Measurements from ENCODE around the gene NRXN2. TPM values are rescaled to one million over a fixed set of nuclear protein-coding genes. Genes with fewer than 3 reads are reported as not detected.

The NRXN2 gene
- total and polyA plus RNA-seq, 3 experiments from 2014 or later = 0.55 to 0.75 TPM; not detected in 1

DNA sequence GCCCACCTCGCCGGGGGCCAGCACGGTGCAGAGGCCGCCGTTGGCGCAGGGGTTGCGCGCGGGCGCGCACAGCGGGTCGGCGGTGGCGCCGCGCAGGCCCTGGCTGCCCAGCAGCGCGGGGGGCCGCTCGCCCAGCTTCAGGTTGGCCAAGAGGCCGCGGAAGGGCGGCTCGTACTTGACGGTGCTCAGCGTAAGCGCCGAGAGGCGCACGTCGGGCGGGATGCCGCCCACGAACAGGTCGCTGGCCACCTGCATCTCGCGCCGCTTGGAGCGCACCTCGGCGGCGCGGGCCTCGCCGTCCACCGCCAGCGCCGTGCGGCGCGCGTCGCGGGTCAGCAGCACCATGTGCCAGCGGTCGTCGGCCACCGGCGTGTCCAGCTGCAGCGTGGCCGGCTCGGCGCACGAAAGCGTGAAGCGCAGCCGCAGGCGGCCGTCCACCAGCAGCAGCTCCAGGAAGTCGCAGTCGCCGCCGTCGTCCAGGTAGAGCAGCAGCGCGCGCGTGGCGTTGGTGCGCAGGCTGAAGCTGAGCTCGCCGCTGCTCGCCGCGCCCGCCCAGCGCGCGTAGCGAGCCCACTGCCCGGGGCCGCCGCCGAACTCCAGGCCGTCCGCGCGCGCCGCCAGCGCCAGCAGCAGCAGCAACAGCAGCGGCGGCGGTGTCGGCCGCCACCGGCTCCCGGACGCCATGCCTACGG, 9.8 kb downstream of the NRXN2 start:
- H3K4me1 Mint-ChIP-seq = peaks cover 5 to 24% (median 17%) of the 10 kb centered on the region in 3 donors
- Histone ChIP-seq H3K27me3 (ENCODE audit: insufficient read depth, low read length, poor library complexity, severe bottlenecking) (peaks cover 56% of the 10 kb centered on the region), H3K27ac (ENCODE audit: low read depth, low read length) (no peak overlapping the region), H3K4me3 (ENCODE audit: low read length) (no peak overlapping the region), H3K4me1 (ENCODE audit: insufficient read depth, low read length) (peaks cover 8% of the 10 kb centered on the region), H3K9me3 (ENCODE audit: low read length) (no peaks in the 10 kb centered on the region), H3K36me3 (ENCODE audit: insufficient read depth, low read length) (no peaks in the 10 kb centered on the region)
- H3K9me3 Mint-ChIP-seq = peaks cover 0 to 3% (median 0%) of the 10 kb centered on the region in 5 donors
- no peak overlapping the region for H3K4me3 Mint-ChIP-seq
- ChIA-PET POLR2A (interaction anchor here (1.0 kb wide), 1 partner anchor 31 kb away, joined by 3 read pairs; the partner anchor contains the start of gene RASGRP2), CTCF (interaction anchor here (1.0 kb wide), 1 partner anchor 9 kb away, joined by 4 read pairs; no protein-coding TSS in a partner anchor)
- DNase-seq = no peak
- no peak overlapping the region for H3K27ac Mint-ChIP-seq
- H3K27me3 Mint-ChIP-seq = peaks cover 59 to 80% of the 10 kb centered on the region in 2 donors
- H3K36me3 Mint-ChIP-seq = peaks cover 0 to 2% (median 0%) of the 10 kb centered on the region in 3 donors

DNA sequence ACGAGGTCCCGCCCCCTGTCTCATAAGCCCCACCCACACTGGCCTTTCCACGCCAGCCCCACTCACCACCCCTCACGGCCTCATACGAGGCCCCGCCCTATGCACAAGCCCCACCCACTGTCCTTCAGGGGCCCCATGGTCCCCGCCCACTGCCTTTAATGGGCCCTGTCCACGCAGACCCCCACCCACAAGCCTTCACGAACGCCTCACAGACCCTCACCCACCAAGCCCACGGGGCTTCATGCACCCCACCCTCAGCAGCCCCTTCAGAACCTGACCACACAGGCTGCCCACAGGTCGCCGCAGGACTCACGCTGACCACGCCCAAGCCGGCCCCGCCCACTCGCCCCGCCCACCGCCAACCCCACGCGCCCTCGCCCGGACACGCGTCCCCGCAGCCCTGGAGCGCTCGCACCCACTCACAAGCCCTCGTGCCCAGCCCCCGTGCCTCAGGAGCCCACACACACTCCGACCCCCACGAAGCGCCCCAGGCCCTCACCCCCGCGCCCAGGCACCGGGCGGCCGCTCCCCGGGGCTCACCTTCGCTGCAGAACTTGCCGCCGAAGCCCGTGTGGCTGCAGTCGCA, 10.5 kb downstream of the NRXN2 start:
- peaks cover 0 to 3% (median 0%) of the 10 kb centered on the region in 5 donors for H3K9me3 Mint-ChIP-seq
- H3K4me3 Mint-ChIP-seq = peak overlapping the region in 5 of 7 donors; percentile 20 to 62 (median 39)
- POLR2A ChIA-PET = interaction anchor here (1.0 kb wide), 1 partner anchor 31 kb away, joined by 3 read pairs; the partner anchor contains the start of gene RASGRP2

DNA sequence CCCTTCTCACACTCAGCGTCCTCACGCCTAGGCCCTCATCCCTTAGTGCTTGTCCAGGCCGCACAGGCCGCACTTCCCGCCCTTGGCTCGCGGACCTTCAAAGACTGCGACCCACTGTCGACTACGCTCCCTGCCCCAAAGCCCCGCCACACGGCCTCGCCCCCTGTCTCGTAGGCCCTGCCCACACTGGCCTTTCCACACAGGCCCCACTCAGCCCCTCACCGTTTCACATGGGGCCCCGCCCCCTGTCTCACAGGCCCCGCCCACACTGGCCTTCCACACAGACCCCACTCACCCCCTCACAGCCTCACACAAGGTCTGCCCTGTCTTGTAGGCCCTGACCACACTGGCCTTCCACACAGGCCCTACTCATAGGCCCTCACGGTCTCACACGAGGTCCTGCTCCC, 11.0 kb downstream of the NRXN2 start:
- H3K4me1 Mint-ChIP-seq = peaks cover 5 to 24% (median 17%) of the 10 kb centered on the region in 3 donors
- no peaks in the 10 kb centered on the region for H3K9me3 ChIP-seq (ENCODE audit: low read length)
- H3K4me1 ChIP-seq (ENCODE audit: insufficient read depth, low read length) = peaks cover 8% of the 10 kb centered on the region
- DNase-seq = no peak
- H3K4me3 ChIP-seq (ENCODE audit: low read length) = no peak overlapping the region
- peaks cover 0 to 2% (median 0%) of the 10 kb centered on the region in 3 donors for H3K36me3 Mint-ChIP-seq
- peaks cover 52 to 76% of the 10 kb centered on the region in 2 donors for H3K27me3 Mint-ChIP-seq
- H3K36me3 ChIP-seq (ENCODE audit: insufficient read depth, low read length) = no peaks in the 10 kb centered on the region
- no peak overlapping the region for H3K27ac Mint-ChIP-seq
- no peak overlapping the region for H3K27ac ChIP-seq (ENCODE audit: low read depth, low read length)
- ChIA-PET CTCF (no interaction called here), POLR2A (no interaction called here)
- peaks cover 0 to 3% (median 0%) of the 10 kb centered on the region in 5 donors for H3K9me3 Mint-ChIP-seq
- H3K4me3 Mint-ChIP-seq = peak overlapping the region in 4 of 7 donors; percentile 20 to 45 (median 36)
- H3K27me3 ChIP-seq (ENCODE audit: insufficient read depth, low read length, poor library complexity, severe bottlenecking) = peaks cover 45% of the 10 kb centered on the region

More for the DNA sequence above, 10.5 kb downstream of the NRXN2 start:
- Histone ChIP-seq H3K4me3 (ENCODE audit: low read length) (no peak overlapping the region), H3K27me3 (ENCODE audit: insufficient read depth, low read length, poor library complexity, severe bottlenecking) (peaks cover 51% of the 10 kb centered on the region), H3K9me3 (ENCODE audit: low read length) (no peaks in the 10 kb centered on the region), H3K27ac (ENCODE audit: low read depth, low read length) (no peak overlapping the region), H3K4me1 (ENCODE audit: insufficient read depth, low read length) (peaks cover 8% of the 10 kb centered on the region), H3K36me3 (ENCODE audit: insufficient read depth, low read length) (no peaks in the 10 kb centered on the region)
- CTCF ChIA-PET = interaction anchor here (1.0 kb wide), 1 partner anchor 9 kb away, joined by 4 read pairs; no protein-coding TSS in a partner anchor
- Mint-ChIP-seq H3K36me3 (peaks cover 0 to 2% (median 0%) of the 10 kb centered on the region in 3 donors), H3K4me1 (peaks cover 5 to 24% (median 17%) of the 10 kb centered on the region in 3 donors), H3K27me3 (peaks cover 57 to 79% of the 10 kb centered on the region in 2 donors), H3K27ac (peak overlapping the region in 1 of 8 donors; percentile 81)
- no peak for DNase-seq

DNA sequence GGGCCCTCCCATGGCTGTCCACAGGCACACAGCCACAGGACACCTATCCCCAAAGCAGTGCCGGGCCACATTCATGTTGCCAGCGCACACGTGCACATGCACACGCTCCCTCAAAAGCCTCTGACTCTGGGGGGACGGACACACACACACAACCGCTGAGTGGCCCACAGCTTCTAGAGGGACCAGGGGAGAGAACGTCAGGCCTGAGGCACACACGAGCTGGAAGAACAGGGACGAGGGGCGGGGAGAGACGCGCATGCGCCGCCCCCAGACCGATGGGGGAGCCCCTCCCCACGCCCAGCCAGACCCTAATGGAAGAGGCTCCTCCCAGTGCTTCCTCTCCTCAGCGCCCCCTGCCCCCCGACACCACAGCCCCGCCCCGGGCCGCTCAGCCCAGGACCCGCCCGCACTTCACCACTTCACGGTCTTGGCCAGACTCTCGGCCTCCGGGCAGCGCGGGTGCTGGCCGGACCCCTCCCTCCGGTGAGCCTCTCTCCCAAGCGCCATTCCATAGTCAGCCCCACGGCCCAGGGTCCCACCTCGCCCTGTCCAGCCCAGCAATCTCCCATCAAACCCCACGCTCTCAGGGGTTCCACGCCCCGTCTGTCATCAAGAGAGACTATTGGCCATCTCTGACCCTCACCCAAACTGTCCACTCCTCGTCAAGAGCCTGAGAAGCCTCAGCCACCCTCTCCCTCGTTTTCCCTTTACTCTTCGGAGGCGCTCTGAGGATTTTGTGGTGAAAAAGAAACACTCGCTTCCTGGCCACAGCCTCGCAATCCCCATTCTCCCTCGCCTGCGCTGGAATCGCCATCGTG, 11.7 kb downstream of the NRXN2 start:
- Mint-ChIP-seq H3K4me1 (peaks cover 5 to 24% (median 17%) of the 10 kb centered on the region in 3 donors), H3K27ac (peak overlapping the region in 3 of 8 donors; percentile 62 to 84 (median 65)), H3K9me3 (peaks cover 0 to 3% (median 0%) of the 10 kb centered on the region in 5 donors), H3K4me3 (peak overlapping the region in 2 of 7 donors; percentile 5 to 57), H3K36me3 (peaks cover 0 to 2% (median 0%) of the 10 kb centered on the region in 3 donors), H3K27me3 (peaks cover 52 to 77% of the 10 kb centered on the region in 2 donors)
- Histone ChIP-seq H3K27ac (ENCODE audit: low read depth, low read length) (no peak overlapping the region), H3K9me3 (ENCODE audit: low read length) (no peaks in the 10 kb centered on the region), H3K36me3 (ENCODE audit: insufficient read depth, low read length) (no peaks in the 10 kb centered on the region), H3K4me1 (ENCODE audit: insufficient read depth, low read length) (peaks cover 8% of the 10 kb centered on the region), H3K4me3 (ENCODE audit: low read length) (no peak overlapping the region), H3K27me3 (ENCODE audit: insufficient read depth, low read length, poor library complexity, severe bottlenecking) (peaks cover 44% of the 10 kb centered on the region)
- POLR2A ChIA-PET = no interaction called here
- DNase-seq = no peak
- CTCF ChIA-PET = no interaction called here

DNA sequence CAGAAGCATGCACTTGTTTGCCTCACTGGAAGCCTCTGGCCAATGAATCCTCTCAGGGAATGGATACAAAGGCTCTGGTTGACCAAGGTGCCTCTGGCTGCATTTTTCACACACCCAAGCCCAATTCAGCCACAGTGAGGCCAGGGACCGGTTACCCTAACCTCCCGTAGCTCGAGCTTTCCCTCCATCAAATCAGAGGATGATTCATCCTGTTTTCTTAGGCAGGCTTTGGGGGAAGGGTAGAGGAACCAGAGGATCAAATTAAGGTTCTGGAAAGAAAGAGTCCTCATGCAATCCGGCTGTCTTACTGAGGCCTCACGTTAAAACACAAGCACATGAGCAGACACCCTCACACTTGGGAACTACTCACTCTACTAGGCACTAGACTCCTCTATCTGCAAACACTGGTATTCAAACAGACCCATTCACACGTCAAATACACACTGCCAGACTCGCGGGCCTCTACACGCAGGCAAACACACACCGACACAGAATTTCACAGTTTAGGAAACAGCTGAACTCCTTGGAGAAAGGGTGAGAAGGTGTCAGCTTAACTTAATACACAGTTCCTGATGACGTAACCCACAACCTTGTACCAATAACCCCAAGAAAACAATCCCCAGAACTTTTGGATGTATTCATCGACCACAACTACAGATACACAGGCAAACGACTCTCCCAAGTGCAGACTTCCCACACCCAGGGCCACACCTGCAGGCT, 12.4 kb downstream of the NRXN2 start:
- peak overlapping the region in 3 of 7 donors; percentile 26 to 57 (median 49) for H3K4me3 Mint-ChIP-seq
- Histone ChIP-seq H3K27me3 (ENCODE audit: insufficient read depth, low read length, poor library complexity, severe bottlenecking) (peaks cover 40% of the 10 kb centered on the region), H3K4me3 (ENCODE audit: low read length) (no peak overlapping the region), H3K27ac (ENCODE audit: low read depth, low read length) (no peak overlapping the region), H3K36me3 (ENCODE audit: insufficient read depth, low read length) (no peaks in the 10 kb centered on the region), H3K9me3 (ENCODE audit: low read length) (no peaks in the 10 kb centered on the region), H3K4me1 (ENCODE audit: insufficient read depth, low read length) (peaks cover 8% of the 10 kb centered on the region)
- H3K27me3 Mint-ChIP-seq = peaks cover 48 to 74% of the 10 kb centered on the region in 2 donors
- H3K36me3 Mint-ChIP-seq = peaks cover 0 to 2% (median 0%) of the 10 kb centered on the region in 3 donors
- peak overlapping the region in 2 of 8 donors; percentile 26 to 65 for H3K27ac Mint-ChIP-seq
- CTCF ChIA-PET = no interaction called here
- POLR2A ChIA-PET = no interaction called here
- H3K4me1 Mint-ChIP-seq = peaks cover 5 to 24% (median 17%) of the 10 kb centered on the region in 3 donors
- no peak for DNase-seq
- peaks cover 0 to 3% (median 0%) of the 10 kb centered on the region in 5 donors for H3K9me3 Mint-ChIP-seq

DNA sequence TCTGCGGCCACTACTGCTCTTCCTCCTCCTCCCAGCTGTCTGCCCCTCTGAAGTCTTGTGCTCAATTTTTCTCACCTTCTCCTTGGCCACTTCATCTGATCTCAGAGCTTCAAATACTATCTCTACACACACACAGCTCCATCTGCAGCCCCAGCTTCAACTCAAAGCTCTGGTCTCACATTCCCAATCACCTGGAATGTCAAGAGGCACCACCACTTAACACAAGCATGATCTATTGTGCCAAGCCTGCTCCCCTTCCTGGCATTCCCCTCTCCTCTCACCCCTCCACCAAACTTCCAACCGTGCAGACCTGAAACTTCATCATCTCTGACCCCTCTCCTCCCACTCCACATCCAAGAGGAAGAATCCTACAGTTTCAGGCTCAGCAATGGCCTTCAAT, 17.5 kb downstream of the NRXN2 start:
- peak overlapping the region in 1 of 8 donors; percentile 5 for H3K27ac Mint-ChIP-seq
- no peaks in the 10 kb centered on the region for H3K36me3 Mint-ChIP-seq
- no peak for DNase-seq
- H3K36me3 ChIP-seq (ENCODE audit: insufficient read depth, low read length) = no peaks in the 10 kb centered on the region
- H3K27me3 Mint-ChIP-seq = peaks cover 31 to 57% of the 10 kb centered on the region in 2 donors
- no peaks in the 10 kb centered on the region for H3K4me1 ChIP-seq (ENCODE audit: insufficient read depth, low read length)
- POLR2A ChIA-PET = no interaction called here
- H3K27me3 ChIP-seq (ENCODE audit: insufficient read depth, low read length, poor library complexity, severe bottlenecking) = peaks cover 8% of the 10 kb centered on the region
- no peak overlapping the region for H3K4me3 ChIP-seq (ENCODE audit: low read length)
- no peaks in the 10 kb centered on the region for H3K9me3 ChIP-seq (ENCODE audit: low read length)
- no peak overlapping the region for H3K27ac ChIP-seq (ENCODE audit: low read depth, low read length)
- H3K4me1 Mint-ChIP-seq = no peaks in the 10 kb centered on the region
- CTCF ChIA-PET = interaction anchor here (3.6 kb wide), 1 partner anchor 17 kb away, joined by 18 read pairs; no protein-coding TSS in a partner anchor
- H3K9me3 Mint-ChIP-seq = no peaks in the 10 kb centered on the region
- H3K4me3 Mint-ChIP-seq = no peak overlapping the region

DNA sequence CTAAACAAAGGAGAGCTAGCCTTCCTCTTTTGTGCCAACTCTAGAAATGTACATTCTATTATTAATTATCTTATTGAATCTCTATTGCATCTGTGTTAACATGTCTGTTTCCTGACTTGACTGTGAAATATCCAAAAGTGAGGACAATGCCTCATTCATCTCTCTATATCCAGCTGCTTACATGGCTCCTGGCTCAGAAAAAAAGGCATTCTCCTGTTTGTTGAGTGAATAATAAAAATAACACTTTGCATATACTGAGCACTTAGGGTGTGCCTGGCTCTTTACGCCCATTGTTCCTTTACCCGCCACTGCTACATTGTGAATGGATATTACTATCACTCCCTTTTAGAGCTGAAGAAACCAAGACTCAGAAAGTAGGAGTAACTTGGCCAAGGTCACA, 19.9 kb downstream of the NRXN2 start:
- H3K4me3 ChIP-seq (ENCODE audit: low read length) = no peak overlapping the region
- no peak overlapping the region for H3K27ac ChIP-seq (ENCODE audit: low read depth, low read length)
- H3K4me1 Mint-ChIP-seq = no peaks in the 10 kb centered on the region
- H3K27me3 ChIP-seq (ENCODE audit: insufficient read depth, low read length, poor library complexity, severe bottlenecking) = peaks cover 4% of the 10 kb centered on the region
- ChIA-PET CTCF (interaction anchor here (0.7 to 3.6 kb wide), 3 partner anchors 10 to 167 kb away, joined by 3 to 18 read pairs (median 4); no protein-coding TSS in a partner anchor), POLR2A (no interaction called here)
- no peaks in the 10 kb centered on the region for H3K9me3 ChIP-seq (ENCODE audit: low read length)
- no peak for DNase-seq
- H3K4me3 Mint-ChIP-seq = no peak overlapping the region
- H3K27ac Mint-ChIP-seq = no peak overlapping the region
- H3K4me1 ChIP-seq (ENCODE audit: insufficient read depth, low read length) = no peaks in the 10 kb centered on the region
- no peaks in the 10 kb centered on the region for H3K36me3 Mint-ChIP-seq
- H3K27me3 Mint-ChIP-seq = peaks cover 21 to 40% of the 10 kb centered on the region in 2 donors
- no peaks in the 10 kb centered on the region for H3K36me3 ChIP-seq (ENCODE audit: insufficient read depth, low read length)
- H3K9me3 Mint-ChIP-seq = no peaks in the 10 kb centered on the region
